Effector memory CD4-positive, alpha-beta T cell (primary cell): ENCODE results near the gene P2RY8.
"Not testable (repeated sequence)": the region's sequence is repeated elsewhere in the genome, so short reads cannot be mapped to it uniquely, and the experiment has no call there.

Experiments used
- DNase-seq, 3 donors: peaks; one replicate each; pipeline ENCODE4 v3.0.0-alpha.2; 2020
- H3K27ac ChIP-seq: 2 replicates; pipeline ENCODE4 v1.7.0; 2013; ENCODE audit warnings: mild to moderate bottlenecking, low read length, moderate library complexity; ENCODE audit not compliant: insufficient read depth, poor library complexity, severe bottlenecking
- H3K27me3 ChIP-seq: replicated peaks from 2 replicates; pipeline ENCODE4 v1.7.0; 2013; ENCODE audit warnings: mild to moderate bottlenecking, low read length; ENCODE audit not compliant: insufficient read depth, control insufficient read depth, poor library complexity, severe bottlenecking
- H3K36me3 ChIP-seq: 2 replicates; pipeline ENCODE4 v1.7.0; 2013; ENCODE audit warnings: mild to moderate bottlenecking, low read length, moderate library complexity; ENCODE audit not compliant: control insufficient read depth, insufficient read depth
- H3K4me1 ChIP-seq: 2 replicates; pipeline ENCODE4 v1.7.0; 2013; ENCODE audit warnings: low read length, mild to moderate bottlenecking; ENCODE audit not compliant: control insufficient read depth, insufficient read depth, poor library complexity, severe bottlenecking
- H3K4me3 ChIP-seq: 2 replicates; pipeline ENCODE4 v1.7.0; 2013; ENCODE audit warnings: low read length, low read depth, mild to moderate bottlenecking; ENCODE audit not compliant: insufficient read depth, poor library complexity, severe bottlenecking
- H3K9me3 ChIP-seq: 2 replicates; pipeline ENCODE4 v1.7.0; 2013; ENCODE audit warnings: mild to moderate bottlenecking, low read length, moderate library complexity; ENCODE audit not compliant: control insufficient read depth

The P2RY8 gene

GRCh38 chrX:1433646-1434357, 103.2 kb downstream of the P2RY8 start:
- Histone ChIP-seq H3K27ac (no peak overlapping the region), H3K36me3 (peaks cover 27% of the 10 kb centered on the region), H3K4me3 (no peak overlapping the region), H3K27me3 (no peaks in the 10 kb centered on the region), H3K4me1 (no peaks in the 10 kb centered on the region), H3K9me3 (no peaks in the 10 kb centered on the region)
- DNase-seq = no peak

- Histone ChIP-seq H3K9me3 (no peaks in the 10 kb centered on the region), H3K4me3 (no peak overlapping the region), H3K27ac (no peak overlapping the region), H3K4me1 (no peaks in the 10 kb centered on the region), H3K36me3 (peaks cover 29% of the 10 kb centered on the region), H3K27me3 (no peaks in the 10 kb centered on the region)
- DNase-seq = no peak
Measured at GRCh38 chrX:1430451-1430850, 106.5 kb downstream of the P2RY8 start.

- Histone ChIP-seq H3K9me3 (peaks cover under 1% of the 10 kb centered on the region), H3K36me3 (peaks cover 37% of the 10 kb centered on the region), H3K27me3 (no peaks in the 10 kb centered on the region), H3K4me1 (no peaks in the 10 kb centered on the region), H3K27ac (no peak overlapping the region), H3K4me3 (no peak overlapping the region)
- DNase-seq = no peak
Measured at GRCh38 chrX:1427756-1428155, 109.2 kb downstream of the P2RY8 start.

GRCh38 chrX:1426321-1426720, 110.7 kb downstream of the P2RY8 start:
- H3K27me3 ChIP-seq, H3K4me3 ChIP-seq, H3K4me1 ChIP-seq, DNase-seq, H3K27ac ChIP-seq, H3K9me3 ChIP-seq: not testable (repeated sequence)
- H3K36me3 ChIP-seq = peaks cover 38% of the 10 kb centered on the region

- Histone ChIP-seq H3K27me3 (no peaks in the 10 kb centered on the region), H3K36me3 (peaks cover 38% of the 10 kb centered on the region), H3K4me1 (no peaks in the 10 kb centered on the region), H3K4me3 (no peak overlapping the region), H3K9me3 (peaks cover 8% of the 10 kb centered on the region), H3K27ac (no peak overlapping the region)
- DNase-seq = no peak
Measured at GRCh38 chrX:1425381-1425780, 111.6 kb downstream of the P2RY8 start.

GRCh38 chrX:1424147-1424851, 112.7 kb downstream of the P2RY8 start:
- no peaks in the 10 kb centered on the region for H3K27me3 ChIP-seq
- H3K36me3 ChIP-seq = peaks cover 42% of the 10 kb centered on the region
- H3K4me1 ChIP-seq = no peaks in the 10 kb centered on the region
- no peak overlapping the region for H3K4me3 ChIP-seq
- H3K9me3 ChIP-seq = peaks cover 8% of the 10 kb centered on the region
- no peak overlapping the region for H3K27ac ChIP-seq
- DNase-seq = no peak

- H3K4me1 ChIP-seq = no peaks in the 10 kb centered on the region
- no peak overlapping the region for H3K4me3 ChIP-seq
- peaks cover 53% of the 10 kb centered on the region for H3K36me3 ChIP-seq
- H3K27me3 ChIP-seq = no peaks in the 10 kb centered on the region
- peaks cover 8% of the 10 kb centered on the region for H3K9me3 ChIP-seq
- no peak for DNase-seq
- no peak overlapping the region for H3K27ac ChIP-seq
Measured at GRCh38 chrX:1423215-1423614, 113.8 kb downstream of the P2RY8 start.

GRCh38 chrX:1422135-1422465, 114.9 kb downstream of the P2RY8 start:
- no peaks in the 10 kb centered on the region for H3K27me3 ChIP-seq
- H3K9me3 ChIP-seq = peaks cover 8% of the 10 kb centered on the region
- H3K27ac ChIP-seq = no peak overlapping the region
- no peak for DNase-seq
- peaks cover 47% of the 10 kb centered on the region for H3K36me3 ChIP-seq
- no peak overlapping the region for H3K4me3 ChIP-seq
- H3K4me1 ChIP-seq = no peaks in the 10 kb centered on the region

- no peak overlapping the region for H3K4me3 ChIP-seq
- no peaks in the 10 kb centered on the region for H3K27me3 ChIP-seq
- H3K36me3 ChIP-seq = peaks cover 45% of the 10 kb centered on the region
- DNase-seq = no peak
- H3K4me1 ChIP-seq = no peaks in the 10 kb centered on the region
- H3K27ac ChIP-seq = no peak overlapping the region
- H3K9me3 ChIP-seq = peaks cover 8% of the 10 kb centered on the region
Measured at GRCh38 chrX:1421433-1422134, 115.4 kb downstream of the P2RY8 start.

- H3K36me3 ChIP-seq = peaks cover 37% of the 10 kb centered on the region
- H3K4me3 ChIP-seq = no peak overlapping the region
- no peak overlapping the region for H3K27ac ChIP-seq
- H3K9me3 ChIP-seq = peaks cover 8% of the 10 kb centered on the region
- no peaks in the 10 kb centered on the region for H3K27me3 ChIP-seq
- no peaks in the 10 kb centered on the region for H3K4me1 ChIP-seq
- no peak for DNase-seq
Measured at GRCh38 chrX:1420371-1420770, 116.6 kb downstream of the P2RY8 start.
